Activated T-cell treated with anti-CD3 and anti-CD28 coated beads, Interleukin-2, amount 50 U/mL, for 72 hours (primary cell): Measurements from ENCODE around the gene CDH4. TPM values are rescaled to one million over a fixed set of nuclear protein-coding genes. Genes with fewer than 3 reads are reported as not detected.

Experiments used
- ATAC-seq, 2 donors: fragments of 150-1000 bp; cut with Tn5 transposase; replicated peaks in 1 of 2; 2 replicates each; pipeline ENCODE4 v1.10.0; 2021; ENCODE audit warnings: moderate library complexity in 2 of 2, mild to moderate bottlenecking in 1 of 2
- DNase-seq, 2 donors: peaks; one replicate each; pipeline ENCODE4 v3.0.0; 2021 to 2022; ENCODE audit warnings: mixed read lengths in 1 of 2
- H3K27ac Mint-ChIP-seq: one replicate; pipeline ENCODE4 v1.8.0; 2022; ENCODE audit warnings: mild to moderate bottlenecking, moderate library complexity, mixed read lengths
- H3K27me3 Mint-ChIP-seq: one replicate; pipeline ENCODE4 v1.8.0; 2022; ENCODE audit warnings: low read depth, mixed read lengths
- H3K36me3 Mint-ChIP-seq, 2 donors: one replicate each; pipeline ENCODE4 v1.8.0; 2022; ENCODE audit warnings: mixed read lengths in 2 of 2, mild to moderate bottlenecking in 1 of 2; ENCODE audit not compliant: insufficient read depth in 2 of 2
- H3K4me1 Mint-ChIP-seq: one replicate; pipeline ENCODE4 v1.8.0; 2022; ENCODE audit warnings: low read depth, mixed read lengths
- H3K4me3 Mint-ChIP-seq, 2 donors: one replicate each; pipeline ENCODE4 v1.8.0; 2022; ENCODE audit warnings: mild to moderate bottlenecking in 2 of 2, mixed read lengths in 2 of 2, moderate library complexity in 2 of 2
- H3K9me3 Mint-ChIP-seq, 2 donors: one replicate each; pipeline ENCODE4 v1.8.0; 2022; ENCODE audit warnings: mixed read lengths in 2 of 2
- total RNA-seq, 2 donors: library from RNA; stranded (reverse); gene quantifications; one replicate each; pipeline ENCODE4 v1.2.3, GENCODE V29; 2022

CDH4 gene
- total RNA-seq, 2 donors from 2014 or later = 0.17 to 0.35 TPM

DNA sequence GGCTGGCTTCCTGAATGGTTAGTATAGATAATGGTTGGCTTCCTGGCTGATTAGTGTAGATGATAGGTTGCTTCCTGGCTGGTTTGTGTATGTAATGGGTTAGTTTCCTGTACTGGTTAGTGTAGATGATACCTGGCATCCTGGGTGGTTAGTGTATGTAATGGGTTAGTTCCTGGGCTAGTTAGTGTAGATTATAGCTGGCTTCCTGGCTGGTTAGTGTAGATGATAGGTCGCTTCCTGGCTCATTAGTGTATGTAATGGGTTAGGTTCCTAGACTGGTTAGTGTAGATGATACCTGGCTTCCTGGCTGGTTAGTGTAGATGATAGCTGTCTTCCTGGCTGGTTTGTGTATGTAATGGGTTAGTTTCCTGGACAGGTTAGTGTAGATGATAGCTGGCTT, 613.3 kb downstream of the CDH4 start:
- DNase-seq (no peak), ATAC-seq (no peak)
- no peak overlapping the region for H3K27ac Mint-ChIP-seq
- peaks cover 5 to 6% of the 10 kb centered on the region in 2 donors for H3K36me3 Mint-ChIP-seq
- peaks cover 7 to 11% of the 10 kb centered on the region in 2 donors for H3K9me3 Mint-ChIP-seq
- H3K27me3 Mint-ChIP-seq = no peaks in the 10 kb centered on the region
- H3K4me1 Mint-ChIP-seq = no peaks in the 10 kb centered on the region
- H3K4me3 Mint-ChIP-seq = no peak overlapping the region

DNA sequence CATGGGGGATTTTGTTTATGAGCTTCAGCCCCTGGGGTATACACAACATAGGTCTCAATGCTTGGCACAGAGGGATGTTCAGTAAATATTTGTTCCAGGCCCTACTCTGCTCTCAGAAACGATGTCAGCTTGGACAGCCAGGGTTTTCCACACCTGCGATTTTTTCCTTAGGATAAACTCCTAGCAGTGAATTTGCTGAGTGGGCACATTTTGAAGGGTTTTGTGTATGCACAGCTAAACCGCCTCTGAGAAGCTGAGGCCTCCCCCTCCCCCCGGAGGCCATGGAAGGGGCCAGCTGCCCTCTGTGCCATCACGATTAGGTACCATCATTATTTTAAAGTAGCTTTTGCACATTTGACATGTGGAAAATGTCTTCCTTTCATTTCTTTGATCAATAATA, 614.1 kb downstream of the CDH4 start:
- Mint-ChIP-seq H3K36me3 (peaks cover 5 to 6% of the 10 kb centered on the region in 2 donors), H3K4me1 (no peaks in the 10 kb centered on the region), H3K9me3 (peaks cover 7 to 11% of the 10 kb centered on the region in 2 donors), H3K27ac (no peak overlapping the region), H3K4me3 (no peak overlapping the region), H3K27me3 (no peaks in the 10 kb centered on the region)
- ATAC-seq (no peak), DNase-seq (no peak)

GRCh38 chr20:61868006-61868405, 615.9 kb downstream of the CDH4 start:
- DNase-seq (no peak), ATAC-seq (no peak)
- Mint-ChIP-seq H3K4me3 (no peak overlapping the region), H3K27me3 (no peaks in the 10 kb centered on the region), H3K4me1 (no peaks in the 10 kb centered on the region), H3K9me3 (peaks cover 7 to 11% of the 10 kb centered on the region in 2 donors), H3K36me3 (peaks cover 5 to 6% of the 10 kb centered on the region in 2 donors), H3K27ac (no peak overlapping the region)

DNA sequence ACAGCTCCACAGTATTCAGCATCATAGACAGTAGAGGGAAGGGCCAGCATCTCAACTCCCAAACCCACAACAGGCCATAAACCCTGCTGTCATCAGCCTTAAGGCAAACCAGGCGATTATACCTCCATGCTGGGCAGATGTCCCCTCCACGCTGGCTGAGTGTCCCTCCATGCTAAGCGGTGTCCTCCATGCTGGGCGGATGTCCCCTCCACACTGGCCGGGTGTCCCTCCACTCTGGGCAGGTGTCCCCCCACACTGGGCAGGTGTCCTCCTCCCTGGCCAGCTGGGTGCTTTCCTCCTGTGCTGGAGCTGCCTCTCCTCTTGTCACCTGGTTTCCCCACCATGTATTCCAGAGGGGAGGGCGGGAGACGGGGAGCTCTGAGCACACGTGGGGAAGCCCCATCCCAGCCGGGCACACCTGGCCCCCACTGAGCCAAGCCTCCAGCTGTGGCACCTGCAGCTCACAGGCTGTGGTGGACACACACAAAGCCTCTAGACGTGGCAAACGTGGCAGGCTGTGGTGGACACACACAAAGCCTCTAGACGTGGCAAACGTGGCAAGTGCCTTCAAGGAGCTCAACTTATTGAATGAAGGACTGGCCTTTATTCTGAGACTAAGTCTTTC, 616.5 kb downstream of the CDH4 start:
- ATAC-seq (no peak), DNase-seq (no peak)
- Mint-ChIP-seq H3K27me3 (no peaks in the 10 kb centered on the region), H3K4me1 (no peaks in the 10 kb centered on the region), H3K27ac (no peak overlapping the region), H3K4me3 (no peak overlapping the region), H3K9me3 (peaks cover 7 to 11% of the 10 kb centered on the region in 2 donors), H3K36me3 (peaks cover 5 to 6% of the 10 kb centered on the region in 2 donors)

GRCh38 chr20:61869750-61870507, 617.9 kb downstream of the CDH4 start:
- Mint-ChIP-seq H3K27ac (no peak overlapping the region), H3K36me3 (peaks cover 5 to 6% of the 10 kb centered on the region in 2 donors), H3K27me3 (no peaks in the 10 kb centered on the region), H3K4me1 (no peaks in the 10 kb centered on the region), H3K4me3 (no peak overlapping the region), H3K9me3 (peaks cover 7 to 11% of the 10 kb centered on the region in 2 donors)
- no peak for DNase-seq
- no peak for ATAC-seq

DNA sequence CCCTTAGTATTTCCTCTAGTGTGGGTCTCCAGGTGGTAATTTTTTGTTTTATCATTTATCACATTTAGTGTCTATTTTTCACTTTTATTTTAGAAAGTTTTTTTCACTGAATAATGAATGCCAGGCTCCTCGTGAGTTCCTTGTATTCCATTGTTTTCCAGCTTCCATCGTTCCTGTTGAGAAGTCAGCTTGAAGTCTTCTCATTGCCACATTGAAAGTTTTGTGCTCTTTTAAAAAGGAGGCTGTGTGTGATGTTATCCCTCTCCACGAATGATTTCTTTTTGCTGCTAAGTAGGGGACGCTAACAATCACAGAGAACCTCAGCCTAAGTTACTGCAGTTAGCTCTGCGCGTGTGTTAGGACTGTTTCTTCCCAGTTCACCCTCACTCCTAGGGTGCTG, 619.1 kb downstream of the CDH4 start:
- no peak for DNase-seq
- Mint-ChIP-seq H3K4me3 (no peak overlapping the region), H3K9me3 (peaks cover 0 to 3% of the 10 kb centered on the region in 2 donors), H3K27ac (no peak overlapping the region), H3K36me3 (no peaks in the 10 kb centered on the region), H3K4me1 (no peaks in the 10 kb centered on the region), H3K27me3 (no peaks in the 10 kb centered on the region)
- ATAC-seq = no peak

DNA sequence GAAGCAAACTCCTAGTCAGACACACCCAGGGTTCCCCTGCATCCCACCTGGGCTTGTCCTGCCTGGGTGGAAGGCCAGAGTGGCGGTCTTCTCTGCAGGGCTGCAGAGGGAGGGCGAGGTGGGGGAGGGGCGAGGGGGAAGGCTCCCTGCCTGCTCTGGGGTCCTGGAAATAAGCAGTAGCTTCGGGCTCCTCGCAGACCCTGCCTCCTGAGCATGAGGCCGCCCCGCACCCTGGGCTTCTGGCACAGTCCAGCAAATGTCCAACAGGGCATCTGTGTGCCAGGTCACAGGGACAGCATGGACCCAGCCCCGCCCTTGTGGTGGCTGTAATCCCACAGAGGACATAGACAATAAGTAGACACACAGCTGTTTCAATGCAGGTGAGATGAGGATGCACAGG, 619.9 kb downstream of the CDH4 start:
- H3K27me3 Mint-ChIP-seq = no peaks in the 10 kb centered on the region

DNA sequence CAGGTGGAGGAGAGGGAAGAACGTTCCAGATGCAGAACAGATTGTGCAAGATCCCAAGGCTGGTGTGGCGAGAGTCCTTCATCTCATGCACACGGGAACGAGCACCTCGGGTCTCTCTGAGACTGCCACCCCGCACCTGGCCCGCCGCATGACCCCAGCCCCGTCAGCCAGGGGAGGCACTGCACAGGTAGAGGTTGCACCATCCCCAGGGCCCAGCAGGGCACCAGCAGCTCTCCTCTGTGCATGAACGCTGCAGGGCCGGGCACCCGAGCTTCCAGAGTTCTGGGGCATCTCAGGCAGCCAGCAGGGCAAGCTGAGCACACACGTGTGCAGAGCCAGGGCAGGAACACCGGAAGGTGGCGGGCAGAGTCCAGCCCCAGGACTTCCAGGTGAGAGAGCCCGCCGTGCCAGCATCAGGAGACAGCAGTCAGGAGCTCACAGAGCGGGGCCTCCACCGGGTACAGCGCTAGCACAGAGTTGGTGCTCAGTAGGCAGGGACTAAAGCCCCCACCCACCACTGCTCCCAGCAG, 620.4 kb downstream of the CDH4 start:
- DNase-seq (no peak), ATAC-seq (no peak)
- Mint-ChIP-seq H3K27ac (no peak overlapping the region), H3K27me3 (no peaks in the 10 kb centered on the region), H3K4me1 (no peaks in the 10 kb centered on the region), H3K4me3 (no peak overlapping the region), H3K36me3 (no peaks in the 10 kb centered on the region), H3K9me3 (no peaks in the 10 kb centered on the region)

More for the DNA sequence above, 619.9 kb downstream of the CDH4 start:
- H3K9me3 Mint-ChIP-seq = no peaks in the 10 kb centered on the region
- H3K4me3 Mint-ChIP-seq = no peak overlapping the region
- no peaks in the 10 kb centered on the region for H3K4me1 Mint-ChIP-seq
- H3K27ac Mint-ChIP-seq = no peak overlapping the region
- ATAC-seq = no peak
- DNase-seq = no peak
- no peaks in the 10 kb centered on the region for H3K36me3 Mint-ChIP-seq

DNA sequence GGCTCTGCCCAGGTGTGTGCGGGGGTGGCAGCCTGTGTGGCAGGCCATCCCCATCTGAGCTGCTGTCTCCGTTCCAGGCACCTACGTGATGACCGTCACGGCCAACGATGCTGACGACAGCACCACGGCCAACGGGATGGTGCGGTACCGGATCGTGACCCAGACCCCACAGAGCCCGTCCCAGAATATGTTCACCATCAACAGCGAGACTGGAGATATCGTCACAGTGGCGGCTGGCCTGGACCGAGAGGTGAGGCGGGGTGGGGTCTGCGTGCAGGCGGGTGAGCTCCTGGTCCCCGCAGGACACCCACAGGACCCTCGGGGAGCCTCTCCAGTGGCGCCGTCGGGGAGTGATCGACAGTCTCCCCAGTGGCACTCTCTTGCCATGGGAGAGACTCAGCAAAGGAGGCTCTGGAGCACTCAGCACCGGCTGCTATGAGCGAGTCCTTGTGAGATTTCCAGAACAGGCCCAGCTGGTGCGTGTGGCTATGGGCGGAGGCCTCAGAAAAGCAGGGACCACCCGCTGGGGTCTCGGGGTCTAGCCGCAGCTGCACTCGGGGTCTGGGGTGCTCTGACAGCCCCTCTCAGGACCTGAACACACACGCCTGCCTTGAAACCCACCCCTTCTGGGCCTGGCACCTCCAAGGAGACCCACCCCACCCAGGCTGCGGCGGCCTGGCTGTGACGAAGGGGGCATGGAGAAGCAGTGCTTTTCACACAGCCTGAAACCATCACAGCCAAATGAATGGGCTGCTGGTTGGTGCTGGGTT, 621.8 kb downstream of the CDH4 start:
- ATAC-seq (no peak), DNase-seq (no peak)
- H3K4me3 Mint-ChIP-seq = no peak overlapping the region
- H3K4me1 Mint-ChIP-seq = no peaks in the 10 kb centered on the region
- no peak overlapping the region for H3K27ac Mint-ChIP-seq
- no peaks in the 10 kb centered on the region for H3K27me3 Mint-ChIP-seq
- no peaks in the 10 kb centered on the region for H3K9me3 Mint-ChIP-seq
- H3K36me3 Mint-ChIP-seq = no peaks in the 10 kb centered on the region

DNA sequence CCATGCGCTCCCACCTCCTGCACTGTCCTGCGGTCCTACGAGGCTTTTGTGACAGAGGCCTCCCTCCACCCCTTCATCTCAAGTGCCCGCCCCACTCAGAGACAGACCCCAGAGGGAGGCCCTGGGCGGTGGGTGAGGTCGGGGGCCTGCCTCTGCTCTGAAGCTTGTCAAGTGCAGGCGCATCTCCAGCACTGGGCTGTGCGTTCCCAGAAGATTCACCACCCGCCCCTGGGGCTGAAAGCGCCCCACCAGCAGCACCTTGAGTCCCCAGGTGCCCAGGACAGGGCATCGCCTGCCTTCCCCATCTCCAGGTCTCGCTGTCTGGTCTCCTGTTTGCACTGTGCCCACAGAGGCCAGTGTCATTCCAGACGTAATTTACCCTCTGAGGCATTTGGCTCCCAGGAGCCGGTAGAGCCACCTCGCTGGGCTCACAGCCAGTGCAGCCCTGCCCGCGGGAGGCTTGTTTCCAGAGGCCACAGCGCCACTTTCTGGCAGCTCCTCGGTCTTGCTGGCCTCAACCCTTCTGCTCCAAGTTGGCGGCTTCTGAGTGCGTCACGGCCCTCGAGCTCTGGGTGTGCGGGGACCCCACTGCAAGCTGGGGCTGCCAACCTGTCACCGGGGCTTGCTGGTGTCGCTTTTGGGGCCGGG, 622.5 kb downstream of the CDH4 start:
- no peak for DNase-seq
- H3K27me3 Mint-ChIP-seq = no peaks in the 10 kb centered on the region
- no peak for ATAC-seq
- H3K4me3 Mint-ChIP-seq = no peak overlapping the region
- no peaks in the 10 kb centered on the region for H3K4me1 Mint-ChIP-seq
- H3K9me3 Mint-ChIP-seq = no peaks in the 10 kb centered on the region
- H3K27ac Mint-ChIP-seq = no peak overlapping the region
- H3K36me3 Mint-ChIP-seq = no peaks in the 10 kb centered on the region

DNA sequence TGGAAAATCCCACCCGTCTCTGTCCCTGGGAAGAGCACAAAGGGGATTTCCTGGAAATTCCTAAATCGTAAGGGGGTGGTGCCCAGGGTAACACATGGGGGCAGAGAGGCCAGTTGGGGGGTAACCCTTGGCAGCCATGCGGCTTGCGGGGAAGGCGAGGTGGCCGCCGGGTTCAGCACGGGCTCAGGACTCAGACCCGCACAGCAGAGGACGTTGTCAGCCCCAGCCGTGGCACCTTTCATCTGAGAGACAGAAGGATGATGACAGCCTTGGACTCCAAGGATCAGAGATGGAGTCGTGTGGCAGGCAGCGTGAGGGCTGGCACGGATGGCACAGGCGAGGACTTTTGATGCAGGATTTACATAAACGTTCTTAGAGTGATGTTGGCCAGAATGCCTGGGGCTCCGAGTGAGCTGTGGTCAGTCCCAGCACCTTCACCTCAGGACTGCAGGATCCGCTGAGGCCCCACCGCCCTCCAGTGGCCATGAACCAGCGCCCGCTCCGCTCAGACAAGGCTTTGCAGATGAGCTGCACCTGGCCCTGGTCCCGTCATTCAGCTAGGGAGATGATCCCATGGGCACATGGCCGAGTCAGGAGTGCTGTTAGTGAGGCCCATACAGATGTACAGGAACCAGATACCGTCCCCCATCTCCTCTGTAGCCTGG, 623.3 kb downstream of the CDH4 start:
- no peak for DNase-seq
- Mint-ChIP-seq H3K27me3 (no peaks in the 10 kb centered on the region), H3K27ac (no peak overlapping the region), H3K36me3 (no peaks in the 10 kb centered on the region), H3K4me3 (no peak overlapping the region), H3K9me3 (no peaks in the 10 kb centered on the region), H3K4me1 (no peaks in the 10 kb centered on the region)
- ATAC-seq = no peak

- Mint-ChIP-seq H3K36me3 (no peaks in the 10 kb centered on the region), H3K9me3 (no peaks in the 10 kb centered on the region), H3K4me3 (no peak overlapping the region), H3K27me3 (no peaks in the 10 kb centered on the region), H3K27ac (no peak overlapping the region), H3K4me1 (no peaks in the 10 kb centered on the region)
- no peak for ATAC-seq
- no peak for DNase-seq
Observed at GRCh38 chr20:61875996-61876395, 623.9 kb downstream of the CDH4 start.
